ENCODE measurements around the gene HEATR9. TPM values are rescaled to one million over a fixed set of nuclear protein-coding genes. Genes with fewer than 3 reads are reported as not detected.

Gene HEATR9
- polyA plus RNA-seq, 10 donors = not detected

DNA sequence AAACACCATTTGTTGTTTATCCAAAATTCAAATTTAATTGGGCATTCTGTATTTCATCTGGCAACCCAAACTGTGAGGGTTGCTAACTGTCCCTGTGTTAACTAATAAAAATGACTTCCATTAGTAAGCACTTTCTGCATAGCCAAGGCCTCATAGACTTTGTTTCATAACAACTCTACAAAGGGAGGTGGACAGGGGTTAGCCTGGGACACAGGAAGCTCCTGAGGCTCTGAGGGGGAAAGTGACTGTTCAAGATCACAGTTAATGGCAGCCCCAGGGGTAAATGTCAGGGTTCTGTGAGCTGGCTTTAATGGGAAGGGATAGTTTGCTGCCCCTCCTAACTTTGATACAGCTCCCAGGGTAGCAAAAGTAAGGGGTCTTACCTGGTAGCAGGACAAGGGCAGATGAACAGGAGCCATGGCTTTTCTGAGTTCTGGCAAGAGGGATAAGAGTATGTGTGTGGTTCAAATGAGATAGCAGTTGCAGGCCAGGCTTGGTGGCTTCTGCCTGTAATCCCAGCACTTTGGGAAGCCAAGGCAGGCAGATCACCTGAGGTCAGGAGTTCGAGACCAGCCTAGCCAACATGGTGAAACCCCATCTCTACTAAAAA is 2.2 kb downstream of the HEATR9 start:
- DNase-seq = no peak

DNA sequence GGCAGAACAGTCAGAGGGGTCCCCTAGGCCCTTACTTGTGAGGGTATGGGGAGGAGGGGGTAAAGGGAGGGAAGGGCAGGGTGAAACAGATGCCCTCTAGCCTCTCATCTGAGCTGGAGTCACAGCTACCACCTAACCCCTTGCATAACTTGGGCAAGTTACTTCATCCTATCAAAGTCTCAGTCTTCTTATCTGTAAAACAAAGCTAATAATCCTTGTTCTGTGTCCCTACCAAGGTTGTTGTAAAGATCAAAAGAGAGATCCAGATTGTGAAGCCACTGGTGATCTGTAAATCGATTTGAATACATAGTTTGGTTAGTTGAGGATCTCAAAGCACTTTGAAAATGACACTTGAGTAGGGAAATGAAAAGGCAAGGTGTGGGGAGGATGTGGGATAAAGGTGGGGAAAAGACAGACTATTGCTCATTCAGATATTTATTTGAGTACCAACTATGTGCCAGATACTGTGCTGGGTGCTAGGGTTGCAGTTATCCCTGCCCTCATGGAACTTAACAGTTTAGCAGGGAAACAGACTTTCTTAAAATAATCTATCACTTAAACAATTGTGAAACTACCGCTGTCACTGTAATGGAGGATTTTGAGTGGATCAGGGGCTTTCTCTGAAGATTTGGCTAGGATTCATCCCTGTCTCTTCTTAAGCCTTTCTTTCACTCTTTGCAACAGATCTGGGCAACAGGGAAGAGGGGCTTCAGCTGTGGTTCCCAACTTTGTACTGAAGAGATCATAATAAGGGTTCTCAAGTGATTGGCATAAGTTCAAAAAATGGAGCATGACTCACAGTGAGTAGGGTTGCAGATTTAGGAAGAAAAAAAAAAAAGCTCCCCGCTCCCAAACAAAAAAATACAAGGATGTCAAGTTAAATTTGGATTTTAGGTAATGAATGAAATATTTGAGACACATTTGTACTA is 3.0 kb downstream of the HEATR9 start:
- DNase-seq = peak in 1 of 3 donors; percentile 9

DNA sequence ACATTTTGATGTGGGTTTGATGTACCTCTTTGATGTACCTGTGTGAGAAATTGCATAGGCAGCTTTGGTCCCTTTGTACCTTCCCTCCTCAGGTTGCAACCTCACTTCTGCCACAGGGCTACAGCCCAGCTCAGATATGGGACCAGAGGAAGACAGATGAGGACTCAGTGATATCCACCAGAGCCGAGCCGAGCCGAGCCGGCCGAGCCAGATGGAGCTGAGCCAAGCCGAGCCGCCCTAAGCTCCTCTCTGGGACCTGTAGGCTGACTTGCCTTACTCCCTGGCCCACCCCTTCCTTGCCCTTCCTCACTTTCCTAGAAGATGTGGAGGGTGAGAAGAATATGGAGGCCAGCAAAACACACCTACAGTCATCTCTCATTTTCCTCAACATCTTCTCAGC is 3.8 kb downstream of the HEATR9 start:
- no peak for DNase-seq

DNA sequence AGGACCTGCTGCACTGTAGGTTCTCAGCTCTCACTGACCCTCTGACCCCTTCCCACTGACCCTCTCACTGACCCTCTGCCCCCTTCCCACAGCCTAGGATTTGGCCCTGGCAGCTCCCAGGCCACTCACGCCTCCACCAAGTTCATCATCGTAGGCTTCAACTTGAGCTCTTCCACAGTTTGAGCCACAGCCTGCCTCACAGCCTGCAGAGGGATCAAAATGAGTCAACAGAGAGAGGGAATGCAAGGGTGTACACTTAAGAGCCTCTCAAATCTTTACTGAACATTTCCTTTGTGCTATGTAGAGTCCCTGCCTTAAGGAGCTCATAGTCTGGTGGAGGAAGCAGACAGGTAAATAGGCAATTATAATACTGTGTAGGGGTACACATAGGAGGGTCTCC is 12.1 kb downstream of the HEATR9 start:
- no peak for DNase-seq

DNA sequence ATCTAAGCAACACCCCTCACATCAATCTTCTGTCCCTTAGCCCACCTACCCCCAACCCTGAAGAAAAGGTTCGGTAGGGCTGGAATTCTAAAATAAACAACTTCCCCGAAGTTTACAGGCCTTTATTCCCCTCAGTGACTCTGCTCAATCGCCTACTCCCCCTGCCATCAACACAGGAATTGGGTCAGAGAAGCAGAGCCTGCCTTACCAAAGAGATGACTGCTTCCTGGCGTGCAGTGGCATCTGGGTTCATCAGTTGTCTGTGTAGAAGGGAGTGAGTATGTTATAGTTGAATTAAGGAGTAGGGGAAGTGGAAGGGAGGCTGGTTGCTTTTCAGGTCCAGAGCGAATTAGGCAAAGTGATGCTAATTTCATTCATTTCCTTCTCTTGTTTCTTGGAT is 12.7 kb downstream of the HEATR9 start:
- DNase-seq = no peak

DNA sequence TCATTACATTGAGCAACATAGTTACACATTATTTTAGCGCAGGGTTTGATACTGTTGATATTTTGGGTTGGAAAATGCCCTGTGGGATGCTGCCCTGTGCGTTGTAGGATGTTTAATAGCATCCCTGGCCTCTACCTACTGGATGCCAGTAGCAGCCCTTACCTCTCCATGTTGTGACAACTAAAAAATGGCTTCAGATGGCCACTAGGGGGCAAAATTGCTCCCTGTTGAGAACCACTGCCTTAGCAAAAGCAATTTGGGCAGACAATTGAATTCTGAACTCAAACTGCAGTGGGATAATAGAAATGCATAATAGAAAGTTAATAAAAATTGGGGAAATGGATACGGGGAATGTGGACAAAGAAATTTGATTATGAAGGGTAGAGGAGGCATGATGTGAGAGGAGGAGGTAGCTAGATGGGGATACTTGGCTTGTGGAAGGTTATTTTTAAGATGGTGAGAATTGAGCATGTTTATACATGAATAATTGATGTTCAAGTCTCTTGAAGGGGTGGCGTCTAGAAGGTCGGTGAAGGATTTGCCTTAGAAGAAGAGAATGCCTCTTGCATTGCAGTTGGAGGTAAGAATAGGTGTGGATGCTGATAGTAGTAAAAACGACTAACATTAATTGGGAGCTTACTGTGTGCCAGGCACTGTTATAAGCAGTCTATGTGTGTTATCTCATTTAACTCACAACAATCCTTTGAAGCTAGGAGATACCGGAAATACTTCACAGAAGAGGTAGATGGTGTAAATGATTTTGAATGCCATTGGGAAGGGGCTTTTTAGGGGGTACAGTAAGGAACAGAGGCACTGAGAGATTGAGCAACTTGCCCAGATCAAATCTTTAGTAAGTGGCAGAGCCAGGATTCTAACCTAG is 19.0 kb downstream of the HEATR9 start:
- DNase-seq = peak; percentile 30 to 61 (median 39)

DNA sequence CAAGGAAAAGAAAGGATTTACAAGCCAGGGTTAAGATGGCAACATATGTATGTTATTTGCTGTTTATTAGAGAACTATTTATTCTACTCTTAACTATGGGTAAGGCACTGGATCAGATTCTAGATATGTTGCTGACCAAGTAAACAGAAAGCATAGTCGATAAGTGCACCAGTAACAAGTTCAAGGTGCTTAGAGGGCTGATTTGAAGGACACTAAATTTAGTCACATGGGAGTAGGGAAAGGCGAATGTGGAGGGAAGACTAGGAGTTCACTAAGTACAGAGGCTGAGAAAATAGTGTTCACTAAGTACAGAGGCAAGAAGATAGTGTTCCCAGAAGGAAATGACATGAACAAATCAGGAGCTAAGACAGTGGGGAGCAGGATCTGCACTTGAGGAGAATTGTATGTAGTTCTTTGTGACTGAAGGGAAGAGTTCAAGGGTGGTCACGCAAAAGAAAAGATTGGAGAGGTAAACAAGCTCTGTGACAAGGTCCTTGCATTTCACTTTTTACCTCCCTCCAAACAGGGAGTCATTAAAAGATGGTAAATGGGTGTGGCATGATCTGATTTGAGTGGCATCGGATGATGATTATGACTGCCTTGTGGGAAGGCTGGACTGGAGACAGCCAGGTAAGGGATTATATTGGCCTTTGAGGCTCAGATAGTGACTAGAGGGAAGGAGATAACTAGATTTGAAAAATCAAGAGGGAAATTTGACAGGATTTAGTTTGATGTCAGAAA is 20.9 kb downstream of the HEATR9 start:
- no peak for DNase-seq

DNA sequence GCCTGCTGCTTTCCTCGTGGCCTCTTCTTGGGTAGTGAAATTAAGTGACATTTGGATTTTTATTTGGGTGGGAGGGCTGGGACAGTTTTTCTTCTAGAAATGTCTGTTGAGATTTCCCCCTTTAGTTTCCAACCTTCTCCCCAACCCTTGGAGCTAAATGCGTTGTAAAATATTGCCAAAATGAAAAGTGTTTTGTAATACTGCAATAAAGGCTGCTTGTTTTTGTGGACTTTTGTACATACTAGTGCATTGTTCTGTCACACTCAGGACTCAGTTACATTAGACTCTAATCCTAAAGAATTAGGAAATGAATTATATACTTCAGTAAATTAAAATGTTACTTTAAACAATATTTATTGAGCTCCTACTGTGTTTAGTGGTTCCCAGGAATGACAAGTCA is 21.7 kb downstream of the HEATR9 start:
- no peak for DNase-seq

DNA sequence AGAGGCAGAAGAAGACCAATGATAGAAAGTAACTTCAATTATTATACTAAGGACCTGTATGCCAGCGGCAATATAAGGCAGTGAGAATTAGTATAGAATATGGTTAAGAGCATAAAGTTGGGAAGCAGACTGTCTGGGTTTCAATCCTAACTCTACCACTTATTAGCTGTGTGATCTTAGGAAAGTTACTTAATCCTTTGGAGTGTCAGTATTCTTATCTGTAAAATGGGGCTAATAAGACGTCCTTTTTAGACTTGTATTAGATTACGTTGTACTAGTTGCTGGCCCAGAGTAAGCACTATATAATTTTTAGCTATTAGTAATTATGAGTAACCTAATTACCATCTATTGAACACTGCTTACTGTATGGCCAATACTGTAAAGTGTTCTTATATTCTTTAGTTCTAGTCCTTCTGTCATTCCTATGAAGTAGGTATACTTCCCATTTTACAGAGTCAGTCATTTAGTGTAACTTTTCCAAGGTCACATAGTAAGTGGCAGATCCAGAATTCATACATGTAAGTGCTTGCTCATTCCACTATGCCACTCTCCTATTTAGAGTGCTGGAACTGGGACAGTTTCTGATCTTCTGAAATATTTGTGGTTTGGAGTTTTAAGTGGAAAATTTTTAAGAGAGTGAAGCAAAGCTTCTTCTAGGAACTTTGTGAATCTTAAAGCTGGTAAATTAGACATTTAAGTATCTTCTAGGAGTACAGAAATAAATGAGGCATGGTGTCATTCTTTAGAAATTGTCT is 22.5 kb downstream of the HEATR9 start:
- DNase-seq = no peak

DNA sequence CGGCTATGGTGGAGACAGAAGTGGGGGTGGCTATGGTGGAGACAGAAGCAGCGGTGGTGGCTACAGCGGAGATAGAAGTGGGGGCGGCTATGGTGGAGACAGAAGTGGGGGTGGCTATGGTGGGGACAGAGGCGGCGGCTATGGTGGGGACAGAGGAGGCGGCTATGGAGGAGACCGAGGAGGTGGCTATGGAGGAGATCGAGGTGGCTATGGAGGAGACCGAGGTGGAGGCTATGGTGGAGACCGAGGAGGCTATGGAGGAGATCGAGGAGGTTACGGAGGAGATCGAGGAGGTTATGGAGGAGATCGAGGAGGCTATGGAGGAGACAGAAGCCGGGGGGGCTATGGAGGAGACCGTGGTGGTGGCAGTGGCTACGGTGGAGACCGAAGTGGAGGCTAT is 24.1 kb downstream of the HEATR9 start:
- DNase-seq = no peak

DNA sequence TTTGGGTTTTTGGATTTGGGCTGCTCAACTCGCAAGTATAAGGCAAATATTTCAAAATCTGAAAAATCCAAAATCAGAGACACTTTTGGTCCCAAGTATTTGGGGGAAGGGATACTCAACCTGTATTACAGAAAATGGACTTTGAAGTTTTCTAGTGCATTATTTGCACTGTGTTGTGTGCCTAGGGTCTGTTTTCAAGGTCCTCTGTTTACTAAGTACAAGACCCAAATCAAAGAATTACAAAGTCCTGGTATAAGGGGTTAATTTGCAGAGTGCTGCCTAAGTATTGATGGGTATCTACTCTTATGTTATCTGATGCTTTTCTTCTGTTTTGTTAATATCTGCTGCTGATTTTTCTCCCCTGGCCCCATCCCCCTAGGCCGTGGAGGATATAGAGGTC is 25.0 kb downstream of the HEATR9 start:
- DNase-seq = no peak

DNA sequence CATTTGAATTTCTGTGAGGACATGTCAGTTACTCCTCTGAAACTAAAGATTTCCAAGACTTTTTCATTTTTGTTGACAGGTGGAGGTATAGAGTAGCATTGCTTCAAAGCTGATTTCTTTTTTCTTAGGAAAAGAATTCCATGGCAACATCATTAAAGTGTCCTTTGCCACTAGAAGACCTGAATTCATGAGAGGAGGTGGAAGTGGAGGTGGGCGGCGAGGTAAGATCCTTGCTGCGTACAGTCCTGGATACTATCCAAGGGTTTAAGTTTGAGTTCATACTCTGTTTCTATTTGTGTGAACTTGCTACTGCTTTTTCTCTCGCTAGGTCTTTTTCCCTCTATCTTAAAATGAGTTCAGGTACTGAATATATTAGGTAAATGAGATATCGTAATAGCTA is 26.5 kb downstream of the HEATR9 start:
- no peak for DNase-seq

DNA sequence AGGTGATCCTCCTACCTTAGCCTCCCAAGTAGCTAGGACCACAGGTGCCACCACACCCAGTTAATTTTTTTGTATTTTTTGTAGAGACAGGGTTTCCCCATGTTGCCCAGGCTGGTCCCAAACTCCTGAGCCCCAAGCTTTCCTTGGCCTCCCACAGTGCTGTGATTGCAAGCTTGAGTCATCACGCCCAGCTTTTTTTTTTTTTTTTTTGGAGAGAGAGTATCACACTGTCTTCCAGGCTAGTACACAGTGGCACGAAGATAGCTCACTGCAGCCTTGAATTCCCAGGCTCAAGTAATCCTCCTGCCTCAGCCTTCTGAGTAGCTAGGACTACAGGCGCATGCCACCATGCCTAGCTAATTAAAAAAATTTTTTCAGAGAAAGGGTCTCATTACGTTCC is 27.2 kb downstream of the HEATR9 start:
- DNase-seq = no peak

DNA sequence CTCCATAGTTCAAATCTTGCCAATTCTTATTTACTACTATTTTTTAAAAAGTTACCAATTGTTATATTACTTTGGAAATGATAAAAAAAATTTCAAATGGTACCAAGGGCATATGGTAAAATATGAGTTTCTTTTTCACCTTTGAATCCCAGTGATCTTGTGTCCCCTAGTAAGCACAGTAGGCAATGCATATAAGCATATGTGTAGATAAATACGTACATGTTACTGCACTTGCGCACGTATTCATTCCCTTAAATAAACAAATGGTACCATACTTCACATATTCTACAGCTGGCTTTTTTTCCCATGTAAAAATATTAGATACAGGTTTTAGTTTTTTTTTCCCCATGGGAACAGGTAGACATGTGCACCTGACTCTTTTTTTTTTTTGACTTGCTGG is 27.6 kb downstream of the HEATR9 start:
- DNase-seq = no peak

DNA sequence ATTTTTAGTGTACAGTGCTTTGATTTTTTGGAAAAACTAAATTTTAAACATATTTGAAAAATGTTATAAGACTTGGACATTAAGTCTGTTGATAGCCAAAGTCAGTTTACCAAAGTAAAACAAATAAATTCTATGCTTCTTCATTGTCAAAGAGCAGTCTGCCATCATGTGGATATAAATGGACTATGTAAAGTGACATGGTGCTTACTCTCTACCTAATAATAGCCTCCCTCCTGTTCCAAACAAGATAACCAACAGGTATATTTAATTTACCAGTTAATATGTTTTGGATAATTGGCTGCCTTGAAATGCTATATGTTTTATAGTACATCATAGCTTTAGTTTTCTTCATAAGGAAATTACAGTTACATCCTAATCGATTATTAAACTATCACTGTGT is 43.5 kb downstream of the HEATR9 start:
- no peak for DNase-seq

DNA sequence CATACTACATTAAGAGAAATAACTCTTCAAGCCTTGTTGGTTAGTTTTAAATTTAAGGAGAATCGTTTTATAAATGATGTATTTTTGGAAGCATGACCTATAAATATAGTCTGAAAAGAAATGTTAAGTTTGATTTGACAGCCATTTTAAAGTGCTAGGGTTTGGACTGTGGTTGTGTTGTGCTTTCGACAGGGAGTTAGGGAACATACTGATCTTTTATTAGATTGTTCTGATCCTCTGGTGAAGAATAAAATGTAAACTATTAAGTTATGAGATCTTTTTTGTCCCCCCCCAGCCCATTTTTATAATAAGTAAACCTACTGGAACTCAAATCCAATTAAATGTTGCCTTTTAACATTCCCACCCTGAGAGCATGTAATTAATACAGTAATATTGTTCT is 47.4 kb downstream of the HEATR9 start:
- DNase-seq = no peak

DNA sequence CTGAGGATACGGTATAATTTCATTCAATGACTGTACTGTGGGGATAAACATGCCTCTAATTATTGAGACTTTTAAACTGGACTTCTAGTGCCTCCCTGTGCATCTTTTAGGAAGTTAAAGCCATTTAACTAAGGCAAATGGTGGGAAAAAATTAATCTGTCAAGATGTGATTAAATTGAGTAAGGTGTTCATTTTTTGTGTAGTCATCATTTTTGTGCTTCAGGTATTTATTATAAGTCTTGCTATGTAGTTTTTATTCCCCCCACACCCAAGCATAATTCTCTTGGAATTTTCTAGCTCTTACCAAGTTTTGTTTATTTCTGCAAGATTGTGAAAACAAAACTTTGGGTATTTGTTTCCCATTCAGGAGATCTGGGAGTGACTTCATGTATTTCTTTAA is 49.2 kb downstream of the HEATR9 start:
- no peak for DNase-seq

DNA sequence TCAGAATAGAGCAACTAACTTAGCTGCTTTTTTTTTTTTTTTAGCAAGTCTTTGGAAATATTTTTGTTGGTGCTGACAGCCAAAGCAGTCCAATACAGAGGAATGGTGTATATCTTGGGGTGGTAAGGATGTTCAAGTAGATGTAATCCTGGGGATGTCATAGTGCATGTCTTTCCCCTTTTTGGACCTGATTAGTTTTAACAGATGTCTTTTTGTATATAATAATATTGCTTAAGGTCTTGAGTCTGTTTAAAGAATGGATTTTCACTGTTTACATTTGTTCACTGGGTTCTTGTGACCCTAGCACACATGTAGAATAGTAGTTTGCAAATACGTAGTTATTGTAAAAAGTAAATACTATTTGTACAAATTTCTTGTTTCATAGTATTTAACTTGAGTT is 51.5 kb downstream of the HEATR9 start:
- DNase-seq = no peak

DNA sequence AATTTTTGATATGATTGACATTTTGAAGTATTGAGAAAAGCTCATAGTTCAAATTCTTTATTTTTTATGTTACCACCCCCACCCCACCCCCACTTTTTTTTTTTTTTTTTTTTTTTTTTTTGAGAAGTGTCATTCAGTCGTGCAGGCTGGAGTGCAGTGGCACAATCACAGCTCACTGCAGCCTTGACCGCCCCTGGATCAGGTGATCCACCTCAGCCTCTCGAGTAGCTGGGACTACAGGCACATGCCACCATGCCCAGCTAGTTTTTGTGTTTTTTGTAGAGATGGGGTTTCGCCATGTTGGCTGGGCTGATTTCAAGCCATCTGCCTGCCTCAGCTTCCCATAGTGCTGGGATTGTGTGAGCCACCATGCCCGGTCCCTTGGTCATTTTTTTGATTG is 52.0 kb downstream of the HEATR9 start:
- no peak for DNase-seq

DNA sequence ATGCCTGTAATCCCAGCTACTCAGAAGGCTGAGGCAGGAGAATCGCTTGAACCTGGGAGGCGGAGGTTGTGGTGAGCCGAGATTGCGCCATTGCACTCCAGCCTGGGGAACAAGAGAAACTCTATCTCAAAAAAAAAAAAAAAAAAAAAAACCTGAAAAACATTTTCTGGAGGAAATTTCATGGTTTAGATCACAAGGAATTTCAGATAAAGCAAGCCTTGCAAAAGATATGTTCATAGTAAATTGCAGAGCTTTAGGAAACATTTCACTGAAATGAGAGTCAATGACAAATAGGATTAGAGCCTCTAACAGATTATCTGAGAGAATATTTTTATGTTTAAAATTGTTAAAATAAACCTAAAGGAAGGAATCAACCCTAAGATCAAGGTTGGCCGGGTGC is 56.2 kb downstream of the HEATR9 start:
- no peak for DNase-seq

DNA sequence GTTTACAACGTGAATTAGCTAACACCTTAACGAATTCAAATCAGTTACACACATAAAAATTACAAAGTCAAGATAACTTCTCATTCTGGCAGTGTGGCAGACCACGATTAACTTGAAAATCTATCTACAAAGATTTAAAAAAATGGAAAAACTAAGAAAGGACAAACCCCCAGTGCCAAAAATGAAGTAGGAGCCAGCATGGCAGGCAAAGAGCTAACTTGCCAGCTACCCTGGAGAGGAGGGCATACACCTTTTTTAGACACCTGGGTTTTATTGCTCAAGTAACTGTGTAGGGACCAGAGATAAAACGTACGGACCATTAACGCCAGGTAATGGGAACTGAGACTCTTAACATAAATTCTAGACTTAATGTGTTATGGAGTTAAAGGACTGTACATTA is 56.9 kb downstream of the HEATR9 start:
- no peak for DNase-seq
